H1 (cell line): Measurements from ENCODE around the gene RGS6.

Experiments used
- EP300 ChIP-seq, 2 experiments: IDR thresholded peaks; 1 replicate in 1 of 2; 2 replicates in 1 of 2; pipeline ENCODE4 v1.6.1; 2011 to 2012; ENCODE audit warnings: low read depth in 2 of 2, low read length in 2 of 2, mild to moderate bottlenecking in 2 of 2, borderline replicate concordance in 1 of 2, inconsistent platforms in 1 of 2, moderate library complexity in 1 of 2
- POLR2A ChIP-seq, 2 experiments: IDR thresholded peaks; 1 replicate in 1 of 2; 2 replicates in 1 of 2; pipeline ENCODE4 v1.6.1; 2011; ENCODE audit warnings: low read depth in 2 of 2, low read length in 2 of 2, mild to moderate bottlenecking in 2 of 2; ENCODE audit errors: control extremely low read depth in 1 of 2
- TF ChIP-seq, protein P1 (sequence below), 3 experiments: IDR thresholded peaks; 1 replicate in 2 of 3; 2 replicates in 1 of 3; pipeline versions ENCODE4 v1.5.1 to v1.6.1; 2011; ENCODE audit warnings: low read length in 3 of 3, mild to moderate bottlenecking in 3 of 3, inconsistent platforms in 2 of 3, low read depth in 1 of 3, moderate library complexity in 1 of 3; ENCODE audit not compliant: insufficient read depth in 1 of 3; ENCODE audit errors: control extremely low read depth in 1 of 3

DNA sequence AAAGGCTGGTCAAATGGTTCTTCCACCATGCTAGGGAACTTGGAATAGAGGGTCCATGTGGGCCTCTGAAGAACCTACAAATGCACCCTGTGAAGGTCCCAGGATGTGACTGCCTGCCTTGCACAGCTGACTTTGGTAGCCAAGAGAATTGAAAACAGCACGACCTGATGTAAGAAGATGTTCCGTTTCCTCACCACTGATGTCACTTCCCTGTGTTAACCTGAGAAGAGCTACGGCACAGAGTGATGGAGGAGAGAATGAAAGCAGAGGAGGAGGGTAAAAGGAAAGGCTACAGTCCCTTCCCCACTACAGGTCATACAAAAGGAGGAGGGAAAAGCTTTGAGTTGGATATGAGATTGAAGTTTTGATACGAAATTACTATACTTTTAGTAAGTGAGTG is 328.8 kb downstream of the RGS6 start:
- TF ChIP-seq, protein P1, sequence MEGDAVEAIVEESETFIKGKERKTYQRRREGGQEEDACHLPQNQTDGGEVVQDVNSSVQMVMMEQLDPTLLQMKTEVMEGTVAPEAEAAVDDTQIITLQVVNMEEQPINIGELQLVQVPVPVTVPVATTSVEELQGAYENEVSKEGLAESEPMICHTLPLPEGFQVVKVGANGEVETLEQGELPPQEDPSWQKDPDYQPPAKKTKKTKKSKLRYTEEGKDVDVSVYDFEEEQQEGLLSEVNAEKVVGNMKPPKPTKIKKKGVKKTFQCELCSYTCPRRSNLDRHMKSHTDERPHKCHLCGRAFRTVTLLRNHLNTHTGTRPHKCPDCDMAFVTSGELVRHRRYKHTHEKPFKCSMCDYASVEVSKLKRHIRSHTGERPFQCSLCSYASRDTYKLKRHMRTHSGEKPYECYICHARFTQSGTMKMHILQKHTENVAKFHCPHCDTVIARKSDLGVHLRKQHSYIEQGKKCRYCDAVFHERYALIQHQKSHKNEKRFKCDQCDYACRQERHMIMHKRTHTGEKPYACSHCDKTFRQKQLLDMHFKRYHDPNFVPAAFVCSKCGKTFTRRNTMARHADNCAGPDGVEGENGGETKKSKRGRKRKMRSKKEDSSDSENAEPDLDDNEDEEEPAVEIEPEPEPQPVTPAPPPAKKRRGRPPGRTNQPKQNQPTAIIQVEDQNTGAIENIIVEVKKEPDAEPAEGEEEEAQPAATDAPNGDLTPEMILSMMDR (IDR thresholded peaks at IDR 0.05; ENCODE audit: control extremely low read depth in 1 of 3, insufficient read depth in 1 of 3, low read depth in 1 of 3, low read length in 3 of 3), result no peak
- TF ChIP-seq POLR2A (IDR thresholded peaks at IDR 0.05; ENCODE audit: control extremely low read depth in 1 of 2, low read depth in 2 of 2, low read length in 2 of 2) (no peak), EP300 (IDR thresholded peaks at IDR 0.05; ENCODE audit: borderline replicate concordance in 1 of 2, low read depth in 2 of 2, low read length in 2 of 2) (no peak)
